NCI-H146 (cell line): Measurements from ENCODE around the gene DNAJC1.
"Not testable (repeated sequence)": the region's sequence is repeated elsewhere in the genome, so short reads cannot be mapped to it uniquely, and the experiment has no call there.

Source experiments
- DNase-seq: peaks from one replicate; lab custom pipeline; 2025; lab: John Stamatoyannopoulos, UW

The DNAJC1 gene

GRCh38 chr10:21724687-21725367 is 278.7 kb downstream of the DNAJC1 start:
- peak; percentile 82 for DNase-seq

- DNase-seq, result no peak
Measured at GRCh38 chr10:21724020-21724589, 279.4 kb downstream of the DNAJC1 start.

DNA sequence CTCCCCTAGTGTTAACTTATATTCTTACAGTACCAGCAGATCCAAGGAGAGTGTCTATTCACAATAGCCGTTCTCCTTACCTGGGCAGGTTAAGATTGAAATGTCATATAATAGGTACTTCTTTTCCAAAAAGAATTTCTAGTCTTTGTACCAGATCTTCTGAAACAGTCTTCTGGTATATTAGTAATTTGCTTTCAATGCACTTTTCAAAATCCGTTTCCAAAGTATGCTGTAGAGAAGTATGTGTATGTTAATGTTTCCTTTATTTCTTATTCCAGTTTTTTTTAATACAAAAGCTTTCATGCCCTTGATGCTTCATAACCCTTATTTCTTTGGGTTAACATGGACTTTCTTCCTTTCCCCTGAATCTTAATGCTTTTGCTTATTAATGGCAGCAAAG is 281.3 kb downstream of the DNAJC1 start:
- DNase-seq, result no peak

DNA sequence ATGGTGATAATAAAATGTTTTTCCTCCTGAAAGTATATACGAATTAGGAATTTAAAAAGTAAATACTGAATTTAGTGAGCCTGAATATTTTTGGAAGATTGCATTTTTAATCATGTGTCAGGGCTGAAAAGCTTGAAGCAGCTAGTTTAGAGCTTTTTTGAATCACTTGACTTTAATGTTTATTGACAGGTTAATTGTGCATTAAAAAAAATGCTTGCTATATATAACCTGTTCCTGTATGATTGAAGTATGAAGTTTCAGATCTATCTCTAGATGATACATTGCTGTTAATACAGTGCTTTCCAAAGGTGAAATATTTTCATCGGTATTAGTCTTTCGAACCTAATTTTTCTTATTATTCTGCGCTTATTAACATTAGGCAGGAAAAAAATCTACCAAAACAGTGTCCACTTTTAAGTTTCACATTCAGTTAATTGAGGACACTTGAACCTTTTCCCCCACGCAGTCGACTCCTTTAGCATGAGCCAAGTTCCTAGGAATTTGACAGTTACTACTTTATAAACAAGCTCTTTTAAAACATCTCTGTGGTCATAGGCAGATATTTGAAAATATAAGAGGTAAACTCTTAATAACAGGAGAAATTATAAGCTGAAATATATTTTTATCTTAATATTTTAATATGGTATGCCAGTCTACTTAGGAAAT is 282.4 kb downstream of the DNAJC1 start:
- no peak for DNase-seq

DNA sequence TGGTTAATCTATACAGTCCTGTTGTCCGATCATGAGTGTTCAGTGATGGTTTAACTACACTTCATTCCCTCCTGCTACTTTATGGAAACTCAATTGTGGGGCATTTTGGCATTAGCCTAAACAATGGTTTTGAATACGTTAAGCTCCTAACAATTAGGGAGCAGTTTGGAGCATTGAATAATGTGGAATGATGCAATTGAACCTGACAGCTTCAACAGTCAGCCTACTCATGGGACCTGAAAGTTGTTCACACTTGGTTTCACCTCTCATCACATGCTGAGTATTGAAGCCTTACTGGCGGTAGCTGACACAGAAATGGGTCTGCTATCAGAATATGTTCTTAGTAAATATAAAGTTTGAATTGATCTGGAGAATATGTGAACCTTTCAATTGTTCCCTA is 283.4 kb downstream of the DNAJC1 start:
- DNase-seq, result no peak

GRCh38 chr10:21719502-21719901 is 284.0 kb downstream of the DNAJC1 start:
- no peak for DNase-seq

GRCh38 chr10:21717437-21718054 is 286.0 kb downstream of the DNAJC1 start:
- not testable (repeated sequence) for DNase-seq

GRCh38 chr10:21715531-21716195 is 287.9 kb downstream of the DNAJC1 start:
- no peak for DNase-seq

DNA sequence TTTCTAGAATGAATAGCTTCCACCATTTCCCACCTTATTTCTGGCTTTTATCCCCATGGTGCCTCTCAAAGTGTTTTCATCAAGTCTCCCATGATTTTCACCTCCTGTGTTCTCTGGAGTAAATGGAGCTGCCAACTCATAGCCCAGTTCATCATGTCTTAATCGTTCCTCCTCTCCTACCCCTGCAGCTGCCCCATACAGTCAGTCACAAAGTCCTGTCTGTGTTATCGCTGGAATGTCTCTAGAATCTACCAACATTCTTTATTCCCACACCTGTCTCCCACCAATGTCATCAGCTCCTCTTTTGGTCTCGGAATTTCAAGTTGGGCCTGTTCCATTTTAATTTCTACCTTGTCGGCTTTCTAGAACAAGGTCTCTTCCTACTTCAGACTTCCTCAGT is 290.6 kb downstream of the DNAJC1 start:
- DNase-seq, result no peak

DNA sequence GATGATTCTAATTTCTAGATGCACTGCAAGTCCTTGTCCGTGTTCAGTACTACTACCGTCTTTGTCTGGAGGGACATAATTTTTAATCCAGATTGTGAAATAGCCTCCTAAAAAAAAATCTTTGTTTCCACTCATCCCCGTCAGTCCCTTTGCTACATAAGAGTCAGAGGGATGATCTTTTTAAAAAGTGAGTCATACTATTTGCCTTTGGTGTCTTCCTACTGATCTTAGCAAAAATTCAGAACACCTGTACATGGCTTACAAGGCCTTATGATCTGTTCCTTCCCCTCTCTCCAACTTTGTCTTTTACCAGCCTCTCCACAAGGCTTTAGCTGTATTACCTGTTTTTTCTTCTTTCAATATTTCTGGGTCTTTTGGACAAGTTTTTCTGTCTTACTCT is 296.0 kb downstream of the DNAJC1 start:
- DNase-seq, result no peak
